Measurements from ENCODE around the gene DAAM1.
A peak's percentile ranks its signal among the peaks of the same experiment; 100 is the strongest.

The DAAM1 gene

DNA sequence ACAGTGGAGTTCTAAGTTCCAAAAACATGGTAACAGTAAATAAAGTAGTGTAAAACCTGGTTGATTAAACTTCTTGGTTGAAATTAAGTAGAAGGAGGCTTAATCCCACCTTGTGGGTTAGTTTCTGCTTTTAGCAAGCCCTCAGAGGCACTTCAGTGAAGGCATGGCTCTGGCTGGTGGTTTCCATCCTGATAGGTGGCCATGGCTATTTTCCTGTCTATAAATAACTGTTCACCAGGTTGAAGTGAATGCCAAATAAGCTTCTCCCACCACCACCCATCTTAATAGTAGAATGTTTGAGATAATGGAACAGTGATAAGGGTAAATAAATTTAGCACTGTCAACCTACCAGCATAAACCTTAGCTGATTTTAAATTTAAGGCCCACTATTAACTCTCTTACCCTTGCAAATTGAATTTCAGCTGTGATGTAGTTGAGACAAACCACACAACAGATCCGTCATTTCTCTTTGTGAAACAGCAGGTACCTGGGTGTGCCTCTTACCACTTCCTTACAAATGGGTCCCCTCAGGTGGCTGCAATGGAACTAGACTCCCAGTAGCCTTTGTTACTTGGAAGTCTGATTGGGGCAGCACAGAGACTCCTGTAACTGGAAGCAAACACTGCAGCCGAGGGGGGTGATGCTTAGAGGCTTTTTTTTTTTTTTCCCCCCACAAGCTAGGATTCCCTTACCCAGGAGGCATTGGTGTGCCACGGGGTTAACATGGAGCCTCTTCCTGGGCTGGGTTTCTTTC, 41.4 kb downstream of the DAAM1 start:
- H3K27me3 ChIP-seq, result no peaks in the 10 kb centered on the region
- TF ChIP-seq Cebpa-rat (IDR thresholded peaks at IDR 0.05), result no peak
- no peaks in the 10 kb centered on the region for H3K36me3 ChIP-seq
- peaks cover 12% of the 10 kb centered on the region; the same call in 1 of the 2 replicates for H4K20me1 ChIP-seq
- no peak overlapping the region for H3K4me2 ChIP-seq
- no peak overlapping the region for H3K4me3 ChIP-seq
- no peak overlapping the region for H3K9ac ChIP-seq
- peaks cover 5% of the 10 kb centered on the region; the same call in 1 of the 2 replicates for H3K4me1 ChIP-seq
- no peaks in the 10 kb centered on the region for H3K9me3 ChIP-seq
- no peak overlapping the region for H3K27ac ChIP-seq

GRCh38 chr14:59236195-59236594, 47.7 kb downstream of the DAAM1 start:
- no peaks in the 10 kb centered on the region for H3K27me3 ChIP-seq

GRCh38 chr14:59238216-59238615, 49.7 kb downstream of the DAAM1 start:
- H3K9ac ChIP-seq, result no peak overlapping the region
- no peaks in the 10 kb centered on the region for H3K27me3 ChIP-seq
- H3K4me2 ChIP-seq, result no peak overlapping the region
- no peak overlapping the region for H3K4me3 ChIP-seq
- no peak for TF ChIP-seq Cebpa-rat (IDR thresholded peaks at IDR 0.05)
- no peak overlapping the region for H3K27ac ChIP-seq
- H3K36me3 ChIP-seq, result no peaks in the 10 kb centered on the region
- no peaks in the 10 kb centered on the region for H4K20me1 ChIP-seq
- H3K9me3 ChIP-seq, result no peaks in the 10 kb centered on the region
- H3K4me1 ChIP-seq, result peaks cover 20% of the 10 kb centered on the region

More at GRCh38 chr14:59236195-59236594, 47.7 kb downstream of the DAAM1 start:
- Histone ChIP-seq H3K27ac (no peak overlapping the region), H3K4me1 (peaks cover 15% of the 10 kb centered on the region), H3K36me3 (no peaks in the 10 kb centered on the region), H4K20me1 (no peaks in the 10 kb centered on the region), H3K4me3 (no peak overlapping the region), H3K9ac (no peak overlapping the region), H3K9me3 (no peaks in the 10 kb centered on the region), H3K4me2 (no peak overlapping the region)
- no peak for TF ChIP-seq Cebpa-rat (IDR thresholded peaks at IDR 0.05)

GRCh38 chr14:59239022-59239421, 50.6 kb downstream of the DAAM1 start:
- H3K36me3 ChIP-seq, result no peaks in the 10 kb centered on the region
- H3K27ac ChIP-seq, result no peak overlapping the region
- no peaks in the 10 kb centered on the region for H3K27me3 ChIP-seq
- H3K4me3 ChIP-seq, result no peak overlapping the region
- H4K20me1 ChIP-seq, result no peaks in the 10 kb centered on the region
- H3K9ac ChIP-seq, result no peak overlapping the region
- peaks cover 20% of the 10 kb centered on the region for H3K4me1 ChIP-seq
- TF ChIP-seq Cebpa-rat (IDR thresholded peaks at IDR 0.05), result no peak
- H3K4me2 ChIP-seq, result no peak overlapping the region
- no peaks in the 10 kb centered on the region for H3K9me3 ChIP-seq

DNA sequence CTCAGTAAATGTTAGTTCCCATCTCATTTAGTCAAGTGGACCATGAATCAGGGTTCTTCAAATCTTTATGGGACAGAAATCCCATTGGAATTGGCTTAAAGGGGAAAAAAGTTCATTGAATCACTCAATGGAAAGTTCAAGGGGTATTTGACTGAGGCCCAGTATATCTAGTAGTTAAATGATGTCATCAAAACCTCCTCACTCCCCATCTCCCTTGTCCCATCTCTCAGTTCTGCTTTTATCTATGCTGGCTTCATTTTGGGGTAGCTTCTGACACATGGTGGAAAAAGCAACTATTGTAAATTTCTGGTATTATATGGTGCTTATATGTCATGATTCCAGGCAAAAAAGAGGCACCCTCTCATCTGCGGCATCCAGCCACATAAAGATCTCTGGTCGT, 51.9 kb downstream of the DAAM1 start:
- peak overlapping the region; percentile 49 for H3K4me2 ChIP-seq
- H3K9ac ChIP-seq, result no peak overlapping the region
- H3K4me3 ChIP-seq, result no peak overlapping the region
- TF ChIP-seq Cebpa-rat (IDR thresholded peaks at IDR 0.05), result no peak
- H3K27me3 ChIP-seq, result no peaks in the 10 kb centered on the region
- H4K20me1 ChIP-seq, result no peaks in the 10 kb centered on the region
- H3K27ac ChIP-seq, result no peak overlapping the region
- no peaks in the 10 kb centered on the region for H3K9me3 ChIP-seq
- peaks cover 20% of the 10 kb centered on the region for H3K4me1 ChIP-seq
- no peaks in the 10 kb centered on the region for H3K36me3 ChIP-seq

- H3K4me1 ChIP-seq, result peaks cover 20% of the 10 kb centered on the region
- TF ChIP-seq Cebpa-rat (IDR thresholded peaks at IDR 0.05), result no peak
- no peak overlapping the region for H3K9ac ChIP-seq
- H3K36me3 ChIP-seq, result no peaks in the 10 kb centered on the region
- H3K4me2 ChIP-seq, result peak overlapping the region; percentile 49
- no peak overlapping the region for H3K27ac ChIP-seq
- no peaks in the 10 kb centered on the region for H3K27me3 ChIP-seq
- no peaks in the 10 kb centered on the region for H4K20me1 ChIP-seq
- H3K9me3 ChIP-seq, result no peaks in the 10 kb centered on the region
- no peak overlapping the region for H3K4me3 ChIP-seq
Observed at GRCh38 chr14:59241121-59241520, 52.7 kb downstream of the DAAM1 start.

- Histone ChIP-seq H3K27ac (no peak overlapping the region), H3K4me2 (no peak overlapping the region)
Observed at GRCh38 chr14:59243174-59243573, 54.7 kb downstream of the DAAM1 start.

GRCh38 chr14:59244581-59244980, 56.1 kb downstream of the DAAM1 start:
- H3K27me3 ChIP-seq, result no peaks in the 10 kb centered on the region
- peaks cover 16% of the 10 kb centered on the region for H3K4me1 ChIP-seq
- no peaks in the 10 kb centered on the region for H4K20me1 ChIP-seq
- no peak overlapping the region for H3K4me3 ChIP-seq
- no peak overlapping the region for H3K27ac ChIP-seq
- TF ChIP-seq Cebpa-rat (IDR thresholded peaks at IDR 0.05), result no peak
- no peaks in the 10 kb centered on the region for H3K36me3 ChIP-seq
- H3K9ac ChIP-seq, result no peak overlapping the region
- H3K9me3 ChIP-seq, result no peaks in the 10 kb centered on the region
- no peak overlapping the region for H3K4me2 ChIP-seq

More at GRCh38 chr14:59243174-59243573, 54.7 kb downstream of the DAAM1 start:
- Histone ChIP-seq H3K4me1 (peaks cover 20% of the 10 kb centered on the region), H3K9me3 (no peaks in the 10 kb centered on the region), H3K27me3 (no peaks in the 10 kb centered on the region), H3K36me3 (no peaks in the 10 kb centered on the region), H3K9ac (no peak overlapping the region), H3K4me3 (no peak overlapping the region), H4K20me1 (no peaks in the 10 kb centered on the region)
- TF ChIP-seq Cebpa-rat (IDR thresholded peaks at IDR 0.05), result no peak

GRCh38 chr14:59245809-59246295, 57.4 kb downstream of the DAAM1 start:
- H3K27me3 ChIP-seq, result no peaks in the 10 kb centered on the region
- no peaks in the 10 kb centered on the region for H4K20me1 ChIP-seq
- no peak for TF ChIP-seq Cebpa-rat (IDR thresholded peaks at IDR 0.05)
- H3K9ac ChIP-seq, result no peak overlapping the region
- no peaks in the 10 kb centered on the region for H3K36me3 ChIP-seq
- H3K27ac ChIP-seq, result no peak overlapping the region
- peaks cover 8% of the 10 kb centered on the region for H3K4me1 ChIP-seq
- H3K9me3 ChIP-seq, result no peaks in the 10 kb centered on the region
- no peak overlapping the region for H3K4me2 ChIP-seq
- H3K4me3 ChIP-seq, result no peak overlapping the region

DNA sequence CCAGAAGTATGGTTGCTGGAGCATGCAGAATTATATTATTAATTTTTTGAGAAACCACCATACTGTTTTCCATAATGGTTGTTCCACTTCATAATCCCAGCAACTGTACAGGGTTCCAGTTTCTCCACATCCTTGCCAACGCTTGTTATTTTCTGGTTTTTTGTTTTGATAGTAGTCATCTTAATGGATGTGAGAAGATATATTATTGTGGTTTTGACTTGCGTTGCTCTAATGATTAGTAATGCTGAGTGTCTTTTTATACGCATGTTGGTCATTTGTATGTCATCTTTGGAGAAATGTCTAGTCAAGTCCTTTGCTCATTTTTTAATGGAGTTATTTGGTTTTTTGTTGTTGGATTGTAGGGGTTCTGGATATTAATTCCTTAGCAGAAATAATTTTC, 58.1 kb downstream of the DAAM1 start:
- H3K27ac ChIP-seq, result no peak overlapping the region
- no peaks in the 10 kb centered on the region for H3K36me3 ChIP-seq
- no peak overlapping the region for H3K4me2 ChIP-seq
- H3K4me1 ChIP-seq, result peaks cover 1% of the 10 kb centered on the region
- no peak overlapping the region for H3K9ac ChIP-seq
- H3K27me3 ChIP-seq, result no peaks in the 10 kb centered on the region
- no peaks in the 10 kb centered on the region for H4K20me1 ChIP-seq
- no peaks in the 10 kb centered on the region for H3K9me3 ChIP-seq
- no peak for TF ChIP-seq Cebpa-rat (IDR thresholded peaks at IDR 0.05)
- no peak overlapping the region for H3K4me3 ChIP-seq
